GM23338 (cell line): ENCODE data around the gene GPAT2.
"Not testable (repeated sequence)": the region's sequence is repeated elsewhere in the genome, so short reads cannot be mapped to it uniquely, and the experiment has no call there.

Experiments used
- CREB1 ChIP-seq: fragments of 250-450 bp; sonication (Bioruptor Pico); IDR thresholded peaks from 2 replicates; pipeline ENCODE4 v1.5.0; 2020; ENCODE audit warnings: low read depth, mild to moderate bottlenecking, moderate library complexity
- CTCF ChIP-seq, 2 experiments: fragments of 200-600 bp in 1 of 2; sonication (generic) in 1 of 2; conservative IDR thresholded peaks; 2 replicates each; pipeline versions ENCODE4 v1.5.1 to v1.6.1; 2016 to 2017; ENCODE audit warnings: antibody characterized with exemption in 2 of 2, low read depth in 2 of 2, mild to moderate bottlenecking in 2 of 2, moderate library complexity in 1 of 2
- EZH2 ChIP-seq: fragments of 200-600 bp; sonication (generic); IDR thresholded peaks from one replicate; pipeline ENCODE4 v1.8.0; 2017; ENCODE audit warnings: antibody characterized with exemption, mild to moderate bottlenecking, low read depth; ENCODE audit not compliant: unreplicated experiment
- EZH2phosphoT487 ChIP-seq: fragments of 200-600 bp; sonication (generic); IDR thresholded peaks from one replicate; pipeline ENCODE4 v1.8.1; 2018; ENCODE audit warnings: antibody characterized with exemption; ENCODE audit not compliant: unreplicated experiment
- JUNB ChIP-seq: IDR thresholded peaks from one replicate; pipeline ENCODE4 v1.6.1; 2016; ENCODE audit warnings: antibody characterized with exemption; ENCODE audit not compliant: unreplicated experiment
- NANOG ChIP-seq: IDR thresholded peaks from 2 replicates; pipeline ENCODE4 v1.6.1; 2016; ENCODE audit warnings: antibody characterized with exemption, borderline replicate concordance
- POLR2AphosphoS5 ChIP-seq: IDR thresholded peaks from 2 replicates; pipeline ENCODE4 v1.6.1; 2016; ENCODE audit warnings: antibody characterized with exemption, low read depth
- REST ChIP-seq: IDR thresholded peaks from one replicate; pipeline ENCODE4 v1.6.1; 2018; ENCODE audit warnings: antibody characterized with exemption; ENCODE audit not compliant: unreplicated experiment
- STAT1 ChIP-seq: IDR thresholded peaks from one replicate; pipeline ENCODE4 v1.6.1; 2016; ENCODE audit warnings: antibody characterized with exemption; ENCODE audit not compliant: unreplicated experiment
- ZNF114 ChIP-seq: fragments of 250-450 bp; sonication (Bioruptor Pico); IDR thresholded peaks from 2 replicates; pipeline ENCODE4 v1.5.0; 2020; ENCODE audit warnings: mild to moderate bottlenecking, moderate library complexity
- TF ChIP-seq, protein P1 (sequence below): IDR thresholded peaks from 2 replicates; pipeline ENCODE4 v1.6.1; 2016; ENCODE audit warnings: antibody characterized with exemption

DNA sequence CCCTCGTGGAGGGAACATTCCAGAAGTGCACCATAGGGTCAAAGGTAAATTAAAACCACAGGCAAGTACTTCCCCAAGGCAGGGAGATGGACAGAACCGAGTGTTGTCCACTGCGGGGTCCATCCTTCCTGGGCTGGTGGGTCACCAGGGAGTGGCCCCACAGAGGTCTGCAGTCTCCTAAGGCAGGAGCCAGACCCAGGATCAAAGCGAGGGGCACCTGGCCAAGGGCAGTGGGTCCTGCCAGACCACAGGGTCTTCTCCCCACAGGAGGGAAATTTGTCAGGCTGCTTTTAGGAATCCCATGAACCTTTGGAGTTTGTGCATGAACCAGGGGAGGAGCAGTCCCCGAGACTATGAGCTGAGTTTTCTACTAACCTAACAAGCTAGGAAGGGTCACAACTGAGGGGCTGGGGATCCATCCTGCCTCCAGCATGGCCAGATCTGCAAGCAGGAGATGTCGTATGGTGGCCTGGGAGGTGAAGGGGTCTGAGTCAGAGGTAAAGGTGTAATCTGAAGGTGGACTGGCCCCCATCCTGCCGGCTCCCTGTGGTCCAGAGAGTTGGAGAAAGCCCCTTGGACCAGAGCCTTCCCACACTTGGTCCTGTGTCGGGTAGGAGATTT is 26.6 kb upstream of the GPAT2 start:
- not testable (repeated sequence) for TF ChIP-seq CTCF (conservative IDR thresholded peaks at IDR 0.05; ENCODE audit: low read depth in 2 of 2); JUNB; REST; EZH2phosphoT487; EZH2; CREB1 (CRISPR knock-in tag); STAT1; POLR2AphosphoS5; NANOG; ZNF114
- TF ChIP-seq, protein P1, sequence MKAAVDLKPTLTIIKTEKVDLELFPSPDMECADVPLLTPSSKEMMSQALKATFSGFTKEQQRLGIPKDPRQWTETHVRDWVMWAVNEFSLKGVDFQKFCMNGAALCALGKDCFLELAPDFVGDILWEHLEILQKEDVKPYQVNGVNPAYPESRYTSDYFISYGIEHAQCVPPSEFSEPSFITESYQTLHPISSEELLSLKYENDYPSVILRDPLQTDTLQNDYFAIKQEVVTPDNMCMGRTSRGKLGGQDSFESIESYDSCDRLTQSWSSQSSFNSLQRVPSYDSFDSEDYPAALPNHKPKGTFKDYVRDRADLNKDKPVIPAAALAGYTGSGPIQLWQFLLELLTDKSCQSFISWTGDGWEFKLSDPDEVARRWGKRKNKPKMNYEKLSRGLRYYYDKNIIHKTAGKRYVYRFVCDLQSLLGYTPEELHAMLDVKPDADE = not testable (repeated sequence)
